GM18951 (cell line): ENCODE results near the gene SLC34A1.

ENCODE experiments used
- POLR2A ChIP-seq: IDR thresholded peaks from 4 replicates; pipeline ENCODE4 v1.6.1; 2011; ENCODE audit warnings: mild to moderate bottlenecking; ENCODE audit not compliant: insufficient read length, insufficient read depth; ENCODE audit errors: extremely low read depth
- in situ Hi-C: fragments of 300-500 bp; cut with MboI; formaldehyde crosslinking; loops from one replicate; pipeline ENCODE4 v1.12.0; 2022; ENCODE audit warnings: low sequenced_read_pairs, mixed read lengths, inconsistent platforms; ENCODE audit not compliant: unreplicated experiment

Gene SLC34A1

DNA sequence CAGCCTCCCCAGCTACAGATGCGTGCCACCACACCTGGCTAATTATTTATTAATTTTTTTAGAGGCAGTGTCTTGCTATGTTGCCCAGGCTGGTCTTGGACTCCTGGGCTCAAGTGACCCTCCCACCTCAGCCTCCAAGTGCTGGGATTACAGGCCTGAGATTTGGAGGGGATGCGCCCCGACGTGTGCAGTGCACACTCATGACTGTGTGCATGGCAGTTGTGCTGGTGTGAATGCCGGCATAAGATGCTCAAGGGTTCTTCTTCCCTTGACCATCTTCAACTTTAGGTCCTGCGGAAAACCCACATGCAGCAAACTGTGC, 3.5 kb upstream of the SLC34A1 start:
- TF ChIP-seq POLR2A, result no peak
- in situ Hi-C loops, result no loop called here

DNA sequence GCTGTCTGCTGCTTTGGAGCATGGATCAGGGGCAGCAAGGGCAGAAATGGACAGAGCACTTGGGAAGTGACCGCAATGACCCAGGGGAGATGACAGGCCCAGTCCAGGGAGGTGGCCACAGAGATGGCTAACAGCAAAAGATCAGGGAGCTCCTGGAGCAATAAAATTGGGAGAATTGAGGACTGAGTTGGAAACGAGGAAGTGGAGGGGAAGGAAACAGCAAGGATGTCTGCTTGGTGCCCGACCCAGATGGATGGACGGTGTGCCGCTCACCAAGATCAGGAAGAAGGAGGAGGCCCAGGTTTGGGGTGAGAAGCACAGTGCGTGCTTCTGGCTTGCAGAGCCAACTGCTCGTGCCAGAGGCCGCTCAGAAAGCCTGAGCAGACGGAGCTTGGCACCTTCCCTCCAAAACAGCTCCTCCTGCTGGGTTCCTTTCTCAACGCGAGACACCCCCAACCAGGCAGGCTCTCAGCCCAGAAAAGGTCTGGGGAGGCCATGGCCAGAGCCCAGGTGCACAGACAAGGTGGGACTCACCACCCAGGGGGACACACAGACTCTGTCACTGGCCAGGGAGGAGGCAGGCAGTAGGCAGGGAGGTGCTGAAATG, 1.7 kb upstream of the SLC34A1 start:
- in situ Hi-C loops, result no loop called here
- no peak for TF ChIP-seq POLR2A

DNA sequence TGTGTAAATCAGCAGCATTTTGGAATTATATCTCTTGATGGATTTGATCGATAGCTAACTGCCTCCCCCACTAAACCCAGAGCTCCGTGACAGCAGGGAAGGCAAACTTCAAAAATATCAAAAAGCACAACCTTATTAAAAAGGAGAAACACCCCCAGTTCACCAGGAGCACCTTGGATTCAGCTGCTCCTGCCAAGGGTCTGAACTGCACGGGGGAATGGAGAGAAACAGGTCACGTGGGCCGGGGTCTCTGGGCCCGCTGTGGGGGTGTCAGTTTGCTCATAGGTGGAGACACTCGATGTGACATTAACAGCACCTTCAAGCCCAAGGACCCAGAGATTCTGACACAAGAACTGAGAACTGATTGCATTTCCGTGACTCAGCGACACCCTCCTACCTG, 1.1 kb upstream of the SLC34A1 start:
- no peak for TF ChIP-seq POLR2A
- in situ Hi-C loops, result no loop called here

DNA sequence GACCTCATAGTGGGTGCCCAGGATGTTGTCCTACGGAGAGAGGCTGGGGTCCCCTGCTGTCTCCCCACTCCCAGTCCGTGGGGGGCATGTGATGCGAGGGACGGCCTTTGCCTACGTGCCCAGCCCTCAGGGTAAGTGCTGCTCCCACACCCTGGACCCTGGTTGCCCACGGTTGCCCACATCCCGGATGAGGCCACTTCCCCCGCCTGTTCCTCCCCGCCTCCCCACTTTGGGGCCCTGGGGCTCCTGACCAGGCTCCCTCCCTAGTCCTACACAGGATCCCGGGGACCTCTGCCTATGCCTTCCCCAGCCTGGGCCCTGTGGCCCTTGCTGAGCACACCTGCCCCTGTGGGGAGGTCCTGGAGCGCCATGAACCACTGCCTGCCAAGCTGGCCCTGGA, 1.5 kb downstream of the SLC34A1 start:
- no peak for TF ChIP-seq POLR2A
- in situ Hi-C loops, result no loop called here

DNA sequence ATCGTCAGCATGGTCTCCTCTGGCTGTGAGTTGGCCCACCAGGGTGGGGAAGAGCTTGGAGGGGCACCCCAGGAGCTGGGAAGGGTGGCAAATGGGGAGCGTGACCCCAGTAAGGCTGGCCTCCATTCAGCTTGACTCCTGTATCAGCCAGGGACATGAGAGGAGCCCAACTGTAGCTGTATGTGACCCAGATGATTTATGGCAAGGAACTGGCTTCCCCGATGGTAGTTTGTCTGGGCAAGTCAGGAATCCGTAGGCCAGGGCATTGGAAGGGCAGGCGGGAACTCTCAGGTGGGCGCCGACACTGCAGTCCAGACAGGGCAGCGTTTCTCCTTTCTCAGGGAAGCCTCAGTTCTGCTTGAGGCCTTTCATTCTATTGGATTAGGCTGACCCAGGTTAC, 2.3 kb downstream of the SLC34A1 start:
- TF ChIP-seq POLR2A, result no peak
- in situ Hi-C loops, result no loop called here

DNA sequence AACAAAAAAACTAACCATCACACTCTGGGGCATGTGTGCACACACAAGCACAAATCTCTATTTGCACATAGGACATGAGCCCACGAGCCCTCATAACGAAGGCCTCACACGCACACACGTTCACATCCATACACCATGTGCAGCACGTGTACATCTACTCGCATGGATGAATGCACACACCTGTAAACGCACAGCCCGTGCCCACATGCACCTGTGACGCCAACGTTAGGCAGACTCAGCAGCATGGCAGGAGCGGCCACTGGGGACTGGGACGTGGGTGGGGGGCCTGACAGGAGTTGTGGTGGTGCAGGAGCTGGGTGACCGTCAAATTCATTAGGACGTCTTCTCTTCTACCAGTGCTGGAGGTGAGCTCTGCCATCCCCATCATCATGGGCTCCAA, 3.2 kb downstream of the SLC34A1 start:
- TF ChIP-seq POLR2A, result no peak
- in situ Hi-C loops, result no loop called here

DNA sequence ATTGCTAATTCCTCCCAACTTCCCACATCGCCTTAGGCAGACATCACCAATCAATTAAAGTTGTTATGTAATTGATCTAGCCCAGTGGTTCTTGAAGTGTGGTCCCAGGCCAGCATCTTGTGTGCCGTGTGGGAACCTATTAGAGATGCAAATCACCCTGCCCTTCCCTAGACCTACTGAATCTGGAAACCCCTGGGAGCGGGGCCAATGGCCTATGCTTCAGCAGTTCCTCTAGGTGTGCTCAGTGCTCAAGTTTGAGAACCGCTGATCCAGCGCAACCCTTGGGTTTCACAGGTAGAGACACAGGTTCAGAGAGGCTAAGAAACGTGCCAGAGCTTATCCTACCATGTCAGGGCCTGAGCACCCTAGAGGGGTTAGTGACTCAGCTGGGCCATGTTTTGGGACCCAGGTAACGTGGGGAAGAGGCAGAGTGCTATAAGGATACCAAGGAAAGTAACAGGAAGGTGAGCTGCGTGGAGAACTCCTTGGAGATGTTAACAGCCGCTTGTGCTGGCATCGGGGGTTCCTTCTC, 4.4 kb downstream of the SLC34A1 start:
- in situ Hi-C loops, result no loop called here
- TF ChIP-seq POLR2A, result no peak

DNA sequence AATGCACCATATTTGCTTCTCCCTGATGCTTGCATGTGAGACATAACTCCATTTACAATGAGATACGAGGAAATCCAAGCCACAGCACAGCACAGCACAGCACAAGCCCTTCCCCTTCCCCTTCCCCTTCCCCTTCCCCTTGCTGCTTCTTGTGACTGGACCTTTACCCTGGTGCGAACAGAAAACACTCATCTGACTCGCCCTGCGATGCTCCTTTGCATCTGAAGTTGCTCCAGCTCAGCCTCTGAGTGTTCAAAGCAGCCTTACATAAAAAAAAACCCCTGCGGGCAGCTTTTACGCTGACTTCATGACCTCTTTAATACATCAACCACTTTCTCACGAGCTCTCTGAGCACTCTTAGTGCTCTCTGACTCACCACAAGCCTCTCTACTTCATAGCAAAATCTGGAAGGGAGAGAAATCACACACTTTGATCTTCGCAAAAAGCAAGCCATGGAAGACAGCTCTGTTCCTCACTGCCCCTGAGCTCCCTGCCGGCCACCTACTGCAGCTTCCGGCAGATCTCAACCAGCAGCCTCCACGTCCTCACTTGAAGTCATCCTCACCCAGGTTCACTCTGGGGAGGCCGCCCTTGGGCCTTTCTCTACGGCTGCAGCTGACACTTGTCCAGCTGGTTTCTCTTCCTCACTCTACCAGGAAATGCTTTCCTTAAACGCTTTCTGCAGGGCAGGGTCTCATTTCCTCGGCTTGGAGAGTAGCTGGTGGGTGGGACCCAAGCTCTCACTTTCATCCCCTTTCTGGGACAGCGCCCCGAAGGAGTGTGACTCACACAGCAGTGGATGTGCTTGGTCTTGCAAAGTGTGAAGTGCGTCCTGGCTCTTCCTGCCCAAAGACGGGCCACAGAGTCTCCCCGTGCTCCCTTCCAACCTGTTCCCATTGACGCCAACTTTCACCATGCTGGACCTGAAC, 5.3 kb downstream of the SLC34A1 start:
- TF ChIP-seq POLR2A, result no peak
- in situ Hi-C loops, result no loop called here

DNA sequence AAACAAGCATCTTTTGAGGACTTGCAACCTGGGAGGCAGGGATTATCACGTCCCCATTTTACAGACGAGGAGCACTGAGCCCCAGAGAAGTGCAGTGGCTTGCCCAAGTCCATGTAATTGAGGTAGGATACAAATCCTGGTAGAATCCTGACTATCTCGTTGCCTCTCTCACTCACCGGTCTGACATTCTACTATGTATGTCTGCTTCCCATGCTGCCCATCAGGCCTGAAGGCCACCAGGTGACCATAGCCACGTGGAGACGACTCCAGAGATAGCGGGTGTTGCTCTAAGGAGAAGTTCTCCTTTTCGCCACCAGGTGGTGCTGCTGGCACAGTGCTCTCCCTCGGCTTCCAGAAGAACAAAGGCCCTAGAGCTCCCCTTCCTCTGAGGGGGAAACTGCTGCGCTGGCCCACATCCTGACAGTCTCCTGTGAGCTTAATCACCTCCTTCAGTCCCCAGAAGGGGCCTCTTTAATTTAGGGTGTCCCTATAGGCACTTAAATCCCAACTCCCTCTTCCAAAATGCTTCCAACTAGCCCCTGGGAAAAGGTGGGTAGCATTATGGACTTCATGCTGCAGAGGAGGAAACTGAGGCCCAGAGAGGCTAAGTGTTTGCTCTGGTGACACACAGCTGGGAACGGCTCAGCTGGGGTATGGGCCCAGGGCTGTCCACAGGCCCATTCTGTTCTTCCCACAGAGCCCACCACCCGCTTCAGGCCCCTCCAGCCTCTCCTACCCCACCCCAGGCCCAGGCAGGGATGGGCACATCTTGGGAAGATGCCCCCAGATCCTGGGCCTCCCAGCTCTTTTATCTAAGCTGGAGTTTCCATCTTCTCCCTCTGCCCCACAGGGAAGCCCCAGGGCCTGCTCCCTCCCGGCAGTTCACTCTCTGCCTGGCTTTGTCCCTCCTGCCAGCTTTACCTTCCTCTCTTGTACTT, 6.4 kb downstream of the SLC34A1 start:
- in situ Hi-C loops, result no loop called here

DNA sequence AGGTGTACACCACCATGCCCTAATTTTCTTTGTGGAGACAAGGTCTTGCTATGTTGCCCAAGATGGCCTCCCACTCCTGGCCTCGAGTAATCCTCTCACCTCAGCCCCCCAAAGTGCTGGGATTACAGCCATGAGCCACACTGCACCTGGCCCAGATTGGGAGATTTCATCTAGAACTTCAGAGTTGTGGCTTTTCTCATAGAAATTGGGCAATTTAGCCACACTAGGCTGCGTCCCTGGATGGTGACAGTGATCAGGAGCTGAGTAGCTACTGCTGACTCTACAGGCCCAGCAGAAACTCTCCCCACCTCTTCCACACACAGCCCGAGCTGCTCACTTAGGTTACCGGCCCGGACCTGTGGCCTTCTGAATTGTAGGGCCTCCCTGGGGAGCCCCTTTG, 8.5 kb downstream of the SLC34A1 start:
- in situ Hi-C loops, result no loop called here
- TF ChIP-seq POLR2A, result no peak

More for the DNA sequence above, 6.4 kb downstream of the SLC34A1 start:
- TF ChIP-seq POLR2A, result no peak

DNA sequence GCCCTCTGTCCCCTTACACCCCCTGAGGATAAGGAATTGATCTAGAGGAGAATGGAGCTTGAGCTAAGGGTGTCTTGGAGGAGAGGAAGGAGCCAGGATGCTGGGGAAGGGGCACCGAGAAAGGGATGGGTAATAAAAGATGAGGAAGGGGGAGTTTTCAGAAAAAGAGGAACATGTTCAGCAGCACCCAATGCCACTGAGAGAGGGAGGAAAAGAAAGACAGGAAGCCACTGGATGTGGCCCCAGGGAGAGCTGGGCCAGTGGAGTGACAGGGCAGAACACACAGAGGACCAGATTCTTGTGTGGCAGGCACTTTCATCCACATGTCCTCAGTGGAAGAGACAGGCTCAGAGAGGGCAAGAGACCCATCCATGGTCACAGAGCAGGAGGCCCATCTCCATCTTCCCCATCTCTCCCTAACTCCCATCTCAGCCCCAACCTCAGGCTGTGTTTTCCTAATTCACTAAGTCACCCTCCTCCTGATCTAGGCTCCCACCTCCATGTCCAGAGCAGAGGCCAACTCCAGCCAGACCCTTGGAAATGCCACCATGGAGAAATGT, 9.1 kb downstream of the SLC34A1 start:
- TF ChIP-seq POLR2A, result no peak
- in situ Hi-C loops, result no loop called here

DNA sequence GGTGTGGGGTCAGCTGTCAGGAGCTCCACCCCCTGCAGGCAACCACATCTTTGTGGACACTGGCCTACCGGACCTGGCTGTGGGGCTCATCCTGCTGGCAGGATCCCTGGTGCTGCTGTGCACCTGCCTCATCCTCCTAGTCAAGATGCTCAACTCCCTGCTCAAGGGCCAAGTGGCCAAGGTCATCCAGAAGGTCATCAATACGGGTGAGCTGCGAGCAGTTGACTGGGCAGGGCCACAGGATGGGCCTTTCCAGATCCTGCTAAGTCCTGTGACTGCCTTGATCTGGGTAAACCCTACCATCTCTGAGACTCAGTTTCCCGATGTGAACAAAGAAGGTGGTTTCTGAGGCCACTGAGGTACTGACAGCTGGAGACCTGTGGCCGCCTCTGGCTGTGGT, 9.8 kb downstream of the SLC34A1 start:
- in situ Hi-C loops, result no loop called here
- TF ChIP-seq POLR2A, result no peak

DNA sequence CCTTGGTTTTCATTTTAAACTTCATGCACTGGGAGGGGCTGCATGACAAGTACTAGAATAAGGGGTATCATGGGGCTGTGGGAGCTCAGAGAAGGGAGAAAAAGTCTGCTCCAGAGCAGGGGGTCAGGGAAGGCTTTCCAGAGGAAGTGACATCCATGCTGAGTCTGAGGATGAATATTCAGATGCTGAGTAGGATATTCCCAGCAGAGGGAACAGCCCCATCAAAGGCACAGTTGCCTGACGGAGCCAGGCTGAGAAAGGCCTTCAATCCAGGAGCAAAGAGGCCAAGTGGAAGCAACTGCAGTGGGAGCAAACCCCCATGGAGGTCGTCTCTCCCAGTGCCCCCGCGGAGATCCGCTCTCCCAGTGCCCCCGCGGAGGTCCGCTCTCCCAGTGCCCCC, 11.8 kb downstream of the SLC34A1 start:
- in situ Hi-C loops, result no loop called here
- no peak for TF ChIP-seq POLR2A
